ENCODE measurements around the gene PHYH.
"Not testable (repeated sequence)": the region's sequence is repeated elsewhere in the genome, so short reads cannot be mapped to it uniquely, and the experiment has no call there.

PHYH gene

GRCh38 chr10:13276749-13277365 is 23.0 kb downstream of the PHYH start:
- DNase-seq (ENCODE audit: low spot score): no peak
- in situ Hi-C loops (cut with MboI; ENCODE audit: low pct_unique_long_range_greater_than_20kb, low sequenced_read_pairs, unreplicated experiment): no loop called here
- TF ChIP-seq, protein P1, sequence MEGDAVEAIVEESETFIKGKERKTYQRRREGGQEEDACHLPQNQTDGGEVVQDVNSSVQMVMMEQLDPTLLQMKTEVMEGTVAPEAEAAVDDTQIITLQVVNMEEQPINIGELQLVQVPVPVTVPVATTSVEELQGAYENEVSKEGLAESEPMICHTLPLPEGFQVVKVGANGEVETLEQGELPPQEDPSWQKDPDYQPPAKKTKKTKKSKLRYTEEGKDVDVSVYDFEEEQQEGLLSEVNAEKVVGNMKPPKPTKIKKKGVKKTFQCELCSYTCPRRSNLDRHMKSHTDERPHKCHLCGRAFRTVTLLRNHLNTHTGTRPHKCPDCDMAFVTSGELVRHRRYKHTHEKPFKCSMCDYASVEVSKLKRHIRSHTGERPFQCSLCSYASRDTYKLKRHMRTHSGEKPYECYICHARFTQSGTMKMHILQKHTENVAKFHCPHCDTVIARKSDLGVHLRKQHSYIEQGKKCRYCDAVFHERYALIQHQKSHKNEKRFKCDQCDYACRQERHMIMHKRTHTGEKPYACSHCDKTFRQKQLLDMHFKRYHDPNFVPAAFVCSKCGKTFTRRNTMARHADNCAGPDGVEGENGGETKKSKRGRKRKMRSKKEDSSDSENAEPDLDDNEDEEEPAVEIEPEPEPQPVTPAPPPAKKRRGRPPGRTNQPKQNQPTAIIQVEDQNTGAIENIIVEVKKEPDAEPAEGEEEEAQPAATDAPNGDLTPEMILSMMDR (IDR thresholded peaks at IDR 0.05; ENCODE audit: extremely low read depth, insufficient read depth, missing control alignments): no peak

GRCh38 chr10:13276146-13276545 is 23.7 kb downstream of the PHYH start:
- in situ Hi-C loops (cut with MboI; ENCODE audit: low pct_unique_long_range_greater_than_20kb, low sequenced_read_pairs, unreplicated experiment); DNase-seq (ENCODE audit: low spot score): not testable (repeated sequence)

DNA sequence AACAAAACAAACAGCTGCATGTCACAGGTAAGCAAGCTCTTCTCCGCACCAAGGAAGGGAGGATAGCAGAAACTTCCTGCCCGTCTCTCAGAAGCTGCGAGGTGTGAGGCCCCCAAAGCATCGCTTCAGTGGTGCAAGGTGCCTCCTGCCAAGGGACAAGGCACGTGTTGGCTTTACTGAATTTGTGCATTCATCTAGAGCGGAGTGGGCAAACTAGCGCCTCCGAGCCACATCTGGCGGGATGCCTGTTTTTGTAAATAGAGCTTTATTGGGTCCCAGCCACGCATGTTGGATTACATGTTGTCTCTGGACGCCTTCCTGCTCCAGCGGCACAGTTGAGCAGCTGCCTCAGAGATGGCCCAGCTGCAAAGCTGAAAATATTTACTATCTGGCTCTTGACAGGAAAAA is 27.7 kb downstream of the PHYH start:
- in situ Hi-C loops (cut with MboI; ENCODE audit: low pct_unique_long_range_greater_than_20kb, low sequenced_read_pairs, unreplicated experiment): no loop called here
- DNase-seq (ENCODE audit: low spot score): no peak
- TF ChIP-seq, protein P1 (IDR thresholded peaks at IDR 0.05; ENCODE audit: extremely low read depth, insufficient read depth, missing control alignments): no peak

GRCh38 chr10:13271552-13272163 is 28.2 kb downstream of the PHYH start:
- in situ Hi-C loops (cut with MboI; ENCODE audit: low pct_unique_long_range_greater_than_20kb, low sequenced_read_pairs, unreplicated experiment): no loop called here
- TF ChIP-seq, protein P1 (IDR thresholded peaks at IDR 0.05; ENCODE audit: extremely low read depth, insufficient read depth, missing control alignments): peak; percentile 65
- DNase-seq (ENCODE audit: low spot score): peak; percentile 65

GRCh38 chr10:13270877-13271551 is 28.9 kb downstream of the PHYH start:
- no peak for DNase-seq (ENCODE audit: low spot score)
- in situ Hi-C loops (cut with MboI; ENCODE audit: low pct_unique_long_range_greater_than_20kb, low sequenced_read_pairs, unreplicated experiment): no loop called here

DNA sequence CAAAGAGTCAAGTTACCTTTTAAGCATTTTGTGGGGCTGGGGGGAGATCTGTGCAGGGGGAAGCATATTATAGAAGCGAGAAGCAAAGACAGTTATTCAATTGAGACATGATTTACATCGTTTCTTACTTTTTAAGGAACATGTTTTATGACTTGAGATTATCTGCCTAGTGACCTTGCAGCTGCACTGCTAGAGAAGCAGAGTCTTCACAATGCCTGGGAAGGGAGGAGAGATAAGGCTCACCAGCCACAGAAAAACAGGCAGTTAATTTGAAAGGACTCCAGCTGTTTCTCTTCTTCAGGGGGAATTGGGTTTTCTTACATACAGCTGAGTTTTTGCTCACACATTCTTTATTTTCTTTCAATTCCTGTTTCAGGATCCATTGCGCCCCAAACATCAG is 31.0 kb downstream of the PHYH start:
- no peak for DNase-seq (ENCODE audit: low spot score)
- TF ChIP-seq, protein P1 (IDR thresholded peaks at IDR 0.05; ENCODE audit: extremely low read depth, insufficient read depth, missing control alignments): no peak
- in situ Hi-C loops (cut with MboI; ENCODE audit: low pct_unique_long_range_greater_than_20kb, low sequenced_read_pairs, unreplicated experiment): no loop called here

More at GRCh38 chr10:13270877-13271551, 28.9 kb downstream of the PHYH start:
- TF ChIP-seq, protein P1 (IDR thresholded peaks at IDR 0.05; ENCODE audit: extremely low read depth, insufficient read depth, missing control alignments): no peak

DNA sequence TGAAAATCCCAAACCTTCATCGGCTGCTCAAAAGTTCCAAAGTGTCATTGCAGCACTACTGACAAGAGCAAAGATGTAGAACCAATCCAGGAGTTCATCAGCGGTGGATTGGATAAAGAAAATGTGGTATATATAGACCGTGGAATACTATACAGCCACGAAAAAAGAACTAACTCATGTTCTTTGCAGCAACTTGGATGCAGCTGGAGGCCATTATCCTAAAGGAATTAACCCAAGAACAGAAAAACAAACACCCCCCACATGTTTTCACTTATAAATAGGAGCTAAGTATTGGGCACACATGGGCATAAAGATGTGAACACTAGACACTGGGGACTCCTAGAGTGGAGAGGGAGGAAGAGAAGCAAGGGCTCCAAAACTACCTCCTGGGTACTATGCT is 31.6 kb downstream of the PHYH start:
- DNase-seq (ENCODE audit: low spot score): no peak
- TF ChIP-seq, protein P1 (IDR thresholded peaks at IDR 0.05; ENCODE audit: extremely low read depth, insufficient read depth, missing control alignments): no peak
- in situ Hi-C loops (cut with MboI; ENCODE audit: low pct_unique_long_range_greater_than_20kb, low sequenced_read_pairs, unreplicated experiment): no loop called here

All from GM13977 (cell line).